ENCODE measurements around the gene CFL1. TPM values are rescaled to one million over a fixed set of nuclear protein-coding genes. Genes with fewer than 3 reads are reported as not detected.
"Not testable (repeated sequence)": the region's sequence is repeated elsewhere in the genome, so short reads cannot be mapped to it uniquely, and the experiment has no call there.

CFL1 gene
- total RNA-seq, 2 donors from 2014 or later, result 654 to 731 TPM

GRCh38 chr11:65849366-65849765 lies 8.6 kb downstream of the CFL1 start:
- no peaks in the 10 kb centered on the region for H3K27me3 ChIP-seq (replicated peaks; ENCODE audit: insufficient read depth)
- intact Hi-C loops (cut with DNase I), result no loop called here
- TF ChIP-seq POLR2A (IDR thresholded peaks at IDR 0.05) (no peak), POLR2AphosphoS5 (IDR thresholded peaks at IDR 0.05) (no peak), CTCF (IDR thresholded peaks at IDR 0.05) (no peak)
- H3K27ac ChIP-seq, result no peak overlapping the region
- no peak overlapping the region for H3K4me3 ChIP-seq
- no peak for DNase-seq (ENCODE audit: low spot score)
- 54% methylated on average over 8 of the region's 8 CpGs for WGBS
- H3K4me1 ChIP-seq (replicated peaks), result no peaks in the 10 kb centered on the region
- H3K36me3 ChIP-seq, result peaks cover 0 to 19% of the 10 kb centered on the region in 2 donors
- H3K9me3 ChIP-seq, result no peaks in the 10 kb centered on the region

GRCh38 chr11:65848693-65849092 lies 9.3 kb downstream of the CFL1 start:
- H3K27me3 ChIP-seq (replicated peaks; ENCODE audit: insufficient read depth); H3K4me3 ChIP-seq; H3K4me1 ChIP-seq (replicated peaks); H3K27ac ChIP-seq; DNase-seq (ENCODE audit: low spot score); H3K9me3 ChIP-seq; intact Hi-C loops (cut with DNase I): not testable (repeated sequence)
- peaks cover 0 to 12% of the 10 kb centered on the region in 2 donors for H3K36me3 ChIP-seq
- WGBS, result 57% methylated on average over 7 of the region's 7 CpGs

GRCh38 chr11:65847746-65848145 lies 10.2 kb downstream of the CFL1 start:
- TF ChIP-seq POLR2A (IDR thresholded peaks at IDR 0.05), result no peak
- no peak for TF ChIP-seq POLR2AphosphoS5 (IDR thresholded peaks at IDR 0.05)
- TF ChIP-seq CTCF (IDR thresholded peaks at IDR 0.05), result no peak
- H3K36me3 ChIP-seq, result peaks cover 0 to 9% of the 10 kb centered on the region in 2 donors
- intact Hi-C loops (cut with DNase I), result no loop called here
- H3K9me3 ChIP-seq, result no peaks in the 10 kb centered on the region
- no peaks in the 10 kb centered on the region for H3K4me1 ChIP-seq (replicated peaks)
- no peak overlapping the region for H3K4me3 ChIP-seq
- DNase-seq (ENCODE audit: low spot score), result no peak
- H3K27ac ChIP-seq, result no peak overlapping the region
- no peaks in the 10 kb centered on the region for H3K27me3 ChIP-seq (replicated peaks; ENCODE audit: insufficient read depth)
- WGBS, result 77% methylated on average over 3 of the region's 3 CpGs

- no peaks in the 10 kb centered on the region for H3K36me3 ChIP-seq
- intact Hi-C loops (cut with DNase I), result no loop called here
- TF ChIP-seq CTCF (IDR thresholded peaks at IDR 0.05), result no peak
- no peak for TF ChIP-seq POLR2A (IDR thresholded peaks at IDR 0.05)
- no peak for TF ChIP-seq POLR2AphosphoS5 (IDR thresholded peaks at IDR 0.05)
- no peak for DNase-seq (ENCODE audit: low spot score)
- WGBS, result 79% methylated on average over 10 of the region's 10 CpGs
- H3K4me3 ChIP-seq, result no peak overlapping the region
- H3K27ac ChIP-seq, result no peak overlapping the region
- no peaks in the 10 kb centered on the region for H3K4me1 ChIP-seq (replicated peaks)
- H3K9me3 ChIP-seq, result no peaks in the 10 kb centered on the region
- H3K27me3 ChIP-seq (replicated peaks; ENCODE audit: insufficient read depth), result no peaks in the 10 kb centered on the region
Observed at GRCh38 chr11:65844231-65844872, 13.6 kb downstream of the CFL1 start.

- 80% methylated on average over 3 of the region's 3 CpGs for WGBS
- DNase-seq (ENCODE audit: low spot score), result no peak
- H3K27ac ChIP-seq, result no peak overlapping the region
Observed at GRCh38 chr11:65843811-65844210, 14.2 kb downstream of the CFL1 start.

More at GRCh38 chr11:65843811-65844210, 14.2 kb downstream of the CFL1 start:
- intact Hi-C loops (cut with DNase I), result no loop called here
- Histone ChIP-seq H3K9me3 (no peaks in the 10 kb centered on the region), H3K27me3 (replicated peaks; ENCODE audit: insufficient read depth) (no peaks in the 10 kb centered on the region), H3K36me3 (no peaks in the 10 kb centered on the region), H3K4me3 (no peak overlapping the region), H3K4me1 (replicated peaks) (no peaks in the 10 kb centered on the region)
- TF ChIP-seq CTCF (IDR thresholded peaks at IDR 0.05), result no peak
- no peak for TF ChIP-seq POLR2A (IDR thresholded peaks at IDR 0.05)
- TF ChIP-seq POLR2AphosphoS5 (IDR thresholded peaks at IDR 0.05), result no peak
